Stomach (tissue), 4 donors: ENCODE measurements around the gene RUFY1.

Source experiments
- CTCF ChIP-seq, 7 experiments: fragments of 450-650 bp in 4 of 7; fragments of 200-600 bp in 3 of 7; sonication (generic) in 3 of 7; IDR thresholded peaks; one replicate each; pipeline ENCODE4 v1.5.1; 2016 to 2019; ENCODE audit warnings: antibody characterized with exemption in 7 of 7, control low read depth in 2 of 7, mild to moderate bottlenecking in 1 of 7
- EP300 ChIP-seq: sonication (generic); formaldehyde crosslinking; IDR thresholded peaks from one replicate; pipeline ENCODE4 v1.6.1; 2017; ENCODE audit warnings: antibody characterized with exemption
- POLR2A ChIP-seq, 4 donors: fragments of 450-650 bp; IDR thresholded peaks; one replicate each; pipeline ENCODE4 v1.6.1; 2016; ENCODE audit warnings: antibody characterized with exemption in 4 of 4, control low read depth in 2 of 4, mild to moderate bottlenecking in 1 of 4, moderate library complexity in 1 of 4
- POLR2AphosphoS5 ChIP-seq, 3 donors: sonication (generic); formaldehyde crosslinking; IDR thresholded peaks; one replicate each; pipeline ENCODE4 v1.6.1; 2016; ENCODE audit warnings: antibody characterized with exemption in 3 of 3

- TF ChIP-seq POLR2A (IDR thresholded peaks at IDR 0.05) (no peak), CTCF (IDR thresholded peaks at IDR 0.05) (no peak), POLR2AphosphoS5 (IDR thresholded peaks at IDR 0.05) (no peak), EP300 (no peak)
Measured at GRCh38 chr5:179620293-179620692, 69.9 kb downstream of the RUFY1 start.
